GM03348 (cell line): Measurements from ENCODE around the gene GLIPR1L2.
"Not testable (repeated sequence)": the region's sequence is repeated elsewhere in the genome, so short reads cannot be mapped to it uniquely, and the experiment has no call there.

Source experiments
- DNase-seq: peaks from one replicate; pipeline ENCODE4 v3.0.0; 2012; ENCODE audit warnings: low spot score

The GLIPR1L2 gene

DNA sequence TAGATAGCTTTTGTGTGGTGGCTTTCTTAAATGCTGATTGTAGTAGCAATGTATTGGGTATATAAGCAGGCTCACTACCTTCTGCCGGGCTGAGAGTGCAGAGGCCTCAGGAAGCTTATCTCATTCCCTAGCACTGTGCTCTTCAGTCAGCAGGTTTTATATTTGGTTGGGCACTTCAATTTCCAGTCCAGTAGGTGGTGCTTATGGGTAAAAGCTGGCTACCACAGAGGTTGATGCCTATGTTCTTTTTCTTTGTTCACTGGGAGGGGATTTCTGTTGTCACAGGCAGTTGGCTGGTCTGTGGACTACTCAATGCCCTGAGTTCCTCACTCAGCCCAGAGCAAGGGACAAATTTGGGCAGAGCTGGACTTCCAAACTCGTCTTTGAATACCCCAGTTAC, 46.7 kb downstream of the GLIPR1L2 start:
- no peak for DNase-seq

DNA sequence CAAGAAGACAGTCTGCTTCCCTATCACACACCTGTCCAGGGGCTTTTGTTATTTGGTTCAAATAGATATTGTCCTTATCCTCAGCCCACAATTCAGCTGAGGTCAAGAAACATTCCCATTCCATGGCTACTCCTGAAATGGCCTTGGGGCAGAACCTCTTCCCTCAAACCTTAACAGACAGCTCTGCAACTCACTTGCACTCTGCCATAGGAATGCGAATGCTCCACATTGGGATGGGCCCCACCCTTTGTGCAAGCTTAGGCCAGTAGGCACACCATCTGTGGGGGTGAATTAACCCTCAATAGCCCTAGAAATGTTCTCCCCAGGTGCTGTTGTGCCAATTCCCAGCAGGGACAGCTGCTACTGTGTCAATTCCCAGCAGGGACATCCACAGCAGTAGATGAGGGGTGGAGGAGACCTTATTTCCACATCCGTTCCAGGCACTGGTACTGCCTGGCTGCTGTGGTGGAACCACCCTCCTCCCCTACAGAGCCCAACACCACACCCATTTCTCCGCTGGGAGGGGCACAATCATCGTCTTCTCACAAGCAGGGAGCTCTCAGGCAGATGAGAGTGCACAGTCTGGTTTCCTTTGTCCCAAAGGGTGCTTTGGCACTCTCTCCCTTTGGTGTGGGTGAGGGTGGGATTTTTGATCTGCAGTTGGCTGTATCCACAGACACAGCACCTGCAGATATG, 47.3 kb downstream of the GLIPR1L2 start:
- no peak for DNase-seq

DNA sequence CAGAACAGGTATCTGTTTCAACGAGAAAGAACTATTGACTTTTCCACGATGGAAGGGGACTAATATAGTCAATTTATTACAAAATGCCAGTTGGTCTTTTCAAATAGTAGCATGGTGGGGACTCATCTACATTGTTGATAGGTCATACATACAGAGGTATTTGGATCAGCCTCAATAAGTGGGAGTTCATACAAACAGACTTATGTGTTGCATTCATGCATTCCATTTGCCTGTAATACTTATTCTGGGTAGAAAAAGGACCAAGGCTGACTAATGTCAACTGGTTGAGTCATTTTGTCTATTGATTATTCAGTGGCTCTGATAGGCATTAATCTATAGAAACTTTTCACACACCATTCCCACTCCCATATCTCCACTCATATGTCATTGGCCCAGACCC, 48.2 kb downstream of the GLIPR1L2 start:
- peak; percentile 16 for DNase-seq

DNA sequence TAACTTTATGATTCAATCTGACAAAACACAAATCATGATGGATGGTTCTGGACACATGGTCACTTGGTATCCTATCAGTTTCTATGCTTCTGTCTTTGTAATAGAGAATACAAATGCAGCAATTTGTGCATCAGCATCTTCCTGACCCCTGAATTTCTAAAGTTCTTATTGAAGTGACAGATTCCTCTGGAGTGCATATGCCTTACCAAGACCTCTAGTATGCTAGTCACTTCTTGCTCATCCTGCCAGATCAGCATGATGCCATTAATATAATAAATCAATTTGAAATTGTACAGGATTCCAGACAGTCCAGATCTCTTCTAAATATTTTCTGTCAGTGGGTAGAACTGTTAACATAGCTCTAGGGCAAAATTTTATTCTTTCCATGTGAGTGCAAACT, 49.0 kb downstream of the GLIPR1L2 start:
- no peak for DNase-seq

DNA sequence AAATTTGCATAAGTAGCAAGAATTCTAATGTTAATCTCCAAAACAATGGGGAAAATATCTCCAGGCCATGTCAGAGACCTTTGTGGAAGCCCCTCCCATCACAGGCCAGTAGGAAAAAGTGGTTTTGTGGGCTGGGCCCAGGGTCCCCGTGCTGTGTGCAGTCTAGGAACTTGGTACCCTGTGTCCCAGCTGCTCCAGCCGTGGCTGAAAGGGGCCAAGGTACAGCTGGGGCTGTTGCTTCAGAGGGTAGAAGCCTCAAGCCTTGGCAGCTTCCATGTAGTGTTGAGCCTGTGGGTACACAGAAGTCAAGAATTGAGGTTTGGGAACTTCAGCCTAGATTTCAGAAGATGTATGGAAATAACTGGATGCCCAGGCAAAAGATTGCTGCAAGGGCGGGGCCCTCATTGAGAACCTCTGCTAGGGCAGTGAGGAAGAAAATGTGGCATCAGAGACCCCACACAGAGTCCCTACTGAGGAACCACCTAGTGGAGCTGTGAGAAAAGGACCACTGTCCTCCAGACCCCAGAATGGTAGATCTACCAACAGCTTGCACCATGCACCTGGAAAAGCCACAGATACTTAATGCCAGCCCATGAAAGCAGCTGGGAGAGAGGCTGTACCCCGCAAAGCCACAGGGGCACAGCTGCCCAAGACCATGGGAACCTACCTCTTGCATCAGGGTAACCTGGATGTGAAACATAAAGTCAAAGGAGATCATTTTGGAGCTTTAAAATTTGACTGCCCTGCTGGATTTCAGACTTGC, 51.0 kb downstream of the GLIPR1L2 start:
- DNase-seq: not testable (repeated sequence)

DNA sequence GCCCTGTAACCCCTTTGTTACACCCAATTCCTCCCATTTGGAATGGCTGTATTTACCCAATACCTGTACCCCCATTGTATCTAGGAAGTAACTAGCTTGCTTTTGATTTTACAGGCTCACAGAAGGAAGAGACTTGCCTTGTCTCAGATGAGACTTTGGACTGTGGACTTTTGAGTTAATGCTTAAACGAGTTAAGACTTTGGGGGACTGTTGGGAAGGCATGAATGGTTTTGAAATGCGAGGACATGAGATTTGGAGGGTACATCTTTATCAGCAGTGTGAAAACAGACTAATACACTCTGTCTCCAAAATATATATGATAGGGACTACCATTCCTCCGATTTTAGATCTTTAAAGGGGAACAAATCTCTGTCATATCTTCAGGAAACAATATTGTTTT, 51.6 kb downstream of the GLIPR1L2 start:
- not testable (repeated sequence) for DNase-seq

DNA sequence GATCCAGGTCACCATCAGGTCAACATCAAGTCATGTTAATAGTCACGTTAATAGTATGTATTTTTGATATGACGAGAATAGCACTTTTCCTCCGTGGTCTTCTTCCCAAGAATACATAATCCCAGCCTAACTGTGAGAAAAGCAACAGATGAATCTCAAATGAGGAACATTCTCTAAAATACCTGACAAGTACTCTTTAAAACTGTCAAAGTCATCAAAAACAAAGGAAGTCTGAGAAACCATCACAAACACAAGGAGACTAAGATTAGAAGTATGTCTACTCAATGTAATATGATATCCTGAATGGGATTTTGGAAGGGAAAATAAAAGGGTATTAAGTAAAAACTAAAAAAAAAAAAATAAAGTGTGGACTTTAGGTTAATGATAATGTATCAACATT, 52.8 kb downstream of the GLIPR1L2 start:
- no peak for DNase-seq

DNA sequence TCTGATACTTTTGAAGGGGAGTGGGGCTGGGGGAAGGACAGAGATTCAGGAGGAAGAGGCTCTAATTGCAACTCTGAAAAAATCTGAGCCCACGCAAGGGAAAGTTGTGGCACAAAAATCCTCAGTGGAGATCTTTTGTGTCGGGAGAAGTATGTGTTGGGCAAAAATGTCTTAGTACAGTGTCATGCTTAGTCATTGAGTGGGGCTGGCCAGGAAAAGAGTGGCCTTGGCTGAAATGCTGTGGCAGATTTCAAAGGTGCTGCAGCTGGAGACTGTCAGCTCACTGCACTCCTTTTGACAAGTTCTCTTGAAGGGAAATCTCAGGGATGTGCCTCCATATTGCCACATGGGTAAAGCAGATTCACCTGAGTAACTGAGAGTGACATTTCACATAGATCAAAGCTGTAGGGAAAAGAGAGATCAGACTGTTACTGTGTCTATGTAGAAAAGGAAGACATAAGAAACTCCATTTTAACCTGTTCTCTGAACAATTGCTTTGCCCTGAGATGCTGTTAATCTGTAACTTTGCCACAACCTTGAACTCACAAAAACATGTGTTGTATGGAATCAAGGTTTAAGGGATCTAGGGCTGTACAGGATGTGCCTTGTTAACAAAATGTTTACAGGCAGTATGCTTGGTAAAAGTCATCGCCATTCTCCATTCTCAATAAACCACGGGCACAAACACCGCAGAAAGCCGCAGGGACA, 53.7 kb downstream of the GLIPR1L2 start:
- peak; percentile 51 for DNase-seq

DNA sequence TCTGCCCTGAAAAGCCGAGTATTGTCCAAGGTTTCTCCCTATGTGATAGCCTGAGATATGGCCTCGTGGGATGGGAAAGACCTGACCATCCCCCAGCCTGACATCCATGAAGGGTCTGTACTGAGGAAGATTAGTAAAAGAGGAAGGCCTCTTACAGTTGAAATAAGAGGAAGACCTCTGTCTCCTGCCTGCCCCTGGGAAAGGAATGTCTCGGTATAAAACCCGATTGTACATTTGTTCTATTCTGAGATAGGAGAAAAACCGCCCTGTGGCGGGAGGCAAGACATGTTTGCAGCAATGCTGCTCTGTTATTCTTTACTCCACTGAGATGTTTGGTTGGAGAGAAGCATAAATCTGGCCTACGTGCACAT, 54.2 kb downstream of the GLIPR1L2 start:
- not testable (repeated sequence) for DNase-seq

DNA sequence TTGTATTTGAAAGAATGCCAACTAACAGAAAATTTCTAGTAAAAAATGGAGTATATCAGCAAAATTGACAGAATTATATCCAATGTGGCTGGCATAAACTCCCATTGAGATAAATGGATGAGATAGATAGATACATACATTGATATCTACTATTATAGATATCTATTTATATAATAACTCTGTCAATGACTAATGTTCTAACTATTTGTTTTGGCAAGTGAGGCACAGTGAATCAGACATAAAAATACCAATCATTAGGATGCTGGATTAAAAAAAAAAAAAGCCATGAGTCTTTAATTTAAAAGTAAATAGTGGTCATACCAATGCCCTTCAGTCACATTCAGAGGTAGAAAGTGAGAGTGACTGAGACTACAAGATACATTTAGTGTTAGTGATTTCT, 56.0 kb downstream of the GLIPR1L2 start:
- DNase-seq: peak; percentile 56

DNA sequence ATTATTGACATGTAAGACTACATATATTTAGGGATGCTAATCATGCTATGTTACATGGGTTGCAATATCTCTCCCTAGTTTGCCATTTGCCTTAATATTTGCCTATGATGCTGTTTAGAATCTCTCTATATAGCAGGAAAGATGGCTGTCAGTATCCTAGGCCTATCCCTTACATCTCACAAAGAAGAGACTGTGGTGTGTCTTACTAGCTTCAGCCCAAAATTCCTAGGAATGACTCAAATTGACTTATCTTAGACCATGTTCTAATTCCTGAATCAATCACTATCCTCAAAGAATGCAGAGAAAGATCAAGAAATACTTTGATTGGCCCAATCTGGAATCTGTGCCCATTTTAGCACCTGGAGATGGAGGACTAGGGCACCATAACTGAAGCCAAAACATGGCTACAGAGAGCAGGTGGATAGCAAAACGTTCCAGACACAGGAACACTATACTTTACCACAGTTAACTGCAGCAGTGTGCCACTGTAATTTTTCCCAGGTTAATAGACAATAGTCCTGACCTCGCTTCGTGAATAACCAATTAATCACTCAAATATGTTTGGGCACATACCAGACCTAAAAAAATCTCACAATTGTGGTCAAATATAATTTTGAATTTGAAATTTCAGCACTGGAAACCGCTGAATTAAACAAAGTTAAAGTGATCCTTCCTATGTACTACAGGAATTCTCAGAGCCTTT, 57.0 kb downstream of the GLIPR1L2 start:
- peak; percentile 15 for DNase-seq

DNA sequence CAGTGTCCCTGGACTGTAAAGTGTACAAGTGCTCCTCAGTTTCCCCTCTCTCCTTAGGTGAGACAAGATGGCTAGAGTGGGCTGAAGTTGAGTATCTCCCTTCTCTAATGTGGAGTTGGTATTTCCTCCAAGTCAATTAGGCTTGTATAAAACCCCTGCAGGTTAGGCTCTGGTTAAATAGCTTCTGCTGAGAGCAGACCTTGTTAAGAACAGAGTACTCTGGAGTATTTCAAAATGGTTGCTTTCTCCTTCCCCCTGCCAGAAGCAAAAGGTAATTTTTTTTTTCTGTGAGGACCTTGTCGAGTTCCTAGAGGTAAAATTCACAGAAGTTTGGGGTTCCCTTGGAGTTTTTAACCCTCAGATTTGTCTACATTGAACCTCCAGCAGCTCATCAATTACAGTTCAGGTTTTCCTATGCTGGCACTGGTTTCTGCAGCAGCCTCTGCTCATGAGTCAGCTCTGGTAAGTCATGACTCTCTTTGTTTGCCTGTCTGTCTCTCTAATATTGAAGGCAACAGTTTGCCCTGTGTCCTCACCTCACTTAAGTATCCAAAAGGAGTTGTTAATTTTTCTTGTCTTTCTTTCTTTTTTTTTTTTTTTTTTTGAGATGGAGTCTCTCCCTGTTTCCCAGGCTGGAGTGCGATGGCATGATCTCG, 61.9 kb downstream of the GLIPR1L2 start:
- peak; percentile 43 for DNase-seq

DNA sequence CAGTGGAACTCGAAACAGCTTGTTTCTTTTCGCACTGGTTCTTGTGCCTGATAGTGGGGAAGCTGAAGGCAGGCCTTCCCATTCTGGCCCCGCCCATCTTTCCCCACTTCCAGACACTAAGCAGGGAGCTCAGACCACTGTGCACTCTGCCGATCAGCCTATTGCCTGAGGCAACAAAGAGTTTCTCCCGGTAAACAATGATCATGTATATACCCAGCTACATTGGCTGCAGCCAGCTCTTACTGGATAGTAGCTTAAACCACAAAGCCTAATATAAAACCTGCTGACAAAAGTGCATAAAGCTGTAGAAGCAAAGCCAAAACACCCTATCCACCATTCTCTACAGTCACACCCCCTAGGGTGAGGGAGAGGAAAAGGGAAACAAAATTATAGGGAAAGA, 65.0 kb downstream of the GLIPR1L2 start:
- no peak for DNase-seq

DNA sequence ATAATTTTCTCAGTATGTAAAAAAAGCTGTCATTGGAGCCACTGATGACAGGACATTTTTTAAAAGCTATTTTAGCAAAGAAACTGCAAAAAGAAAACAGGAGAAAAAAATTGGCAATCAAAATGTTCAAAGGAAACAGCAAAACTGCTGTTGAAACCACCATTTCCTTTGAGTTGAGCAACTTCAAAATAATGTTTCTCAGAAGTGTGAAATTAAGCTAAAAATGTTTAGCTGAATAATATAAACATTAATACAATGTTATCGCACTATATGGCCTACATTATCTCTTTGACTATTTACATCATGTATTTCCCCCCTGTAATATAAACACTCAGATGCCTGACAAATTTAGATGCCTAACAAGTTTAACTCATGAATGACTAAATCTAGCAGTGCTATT, 66.3 kb downstream of the GLIPR1L2 start:
- DNase-seq: no peak

DNA sequence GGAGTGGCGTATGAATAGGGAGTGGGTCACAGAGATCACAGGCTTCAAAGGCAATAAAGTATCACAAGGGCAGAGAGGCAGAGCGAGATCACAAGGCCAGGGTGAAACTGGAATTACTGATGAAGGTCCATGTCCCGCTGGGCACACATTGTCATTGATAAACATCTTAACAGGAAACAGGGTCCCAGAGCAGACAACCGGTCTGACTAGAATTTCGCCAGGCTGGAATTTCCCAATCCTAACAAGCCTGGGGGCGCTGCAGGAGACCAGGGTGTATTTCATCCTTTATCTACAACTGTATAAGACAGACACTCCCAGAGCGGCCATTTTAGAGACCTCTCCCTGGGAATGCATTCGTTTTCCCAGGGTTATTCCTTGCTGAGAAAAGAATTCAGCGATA, 67.0 kb downstream of the GLIPR1L2 start:
- not testable (repeated sequence) for DNase-seq

DNA sequence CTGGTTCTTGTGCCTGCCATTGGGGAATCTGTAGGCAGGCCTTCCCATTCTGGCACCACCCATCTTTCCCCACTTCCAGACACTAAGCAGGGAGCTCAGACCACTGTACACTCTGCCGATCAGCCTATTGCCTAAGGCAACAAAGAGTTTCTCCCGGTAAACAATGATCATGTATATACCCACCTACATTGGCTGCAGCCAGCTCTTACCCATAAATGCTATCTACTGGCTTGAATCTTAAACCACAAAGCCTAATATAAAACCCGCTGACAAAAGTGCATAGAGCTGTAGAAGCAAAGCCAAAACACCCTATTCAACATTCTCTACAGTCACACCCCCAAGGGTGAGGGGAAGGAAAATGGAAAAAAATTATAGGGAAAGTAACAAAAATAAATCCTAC, 68.9 kb downstream of the GLIPR1L2 start:
- DNase-seq: no peak

DNA sequence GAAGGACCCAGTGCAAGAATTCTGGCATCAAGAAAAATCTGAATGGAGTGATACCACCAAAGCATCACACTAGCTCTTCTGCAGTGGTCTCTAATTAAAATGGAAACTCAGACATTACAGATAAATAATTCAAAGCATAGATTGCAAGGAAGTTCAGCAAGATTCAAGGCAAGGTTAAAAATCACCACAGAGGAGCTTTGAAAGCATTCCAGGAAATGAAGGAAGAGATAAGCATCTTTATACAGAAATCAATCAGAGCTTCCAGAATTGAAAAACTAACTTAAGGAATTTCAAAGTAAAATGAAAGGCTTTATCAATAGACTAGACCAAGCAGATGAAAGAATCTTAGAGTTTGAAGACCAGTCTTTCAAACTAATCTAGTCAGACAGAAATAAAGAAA, 69.3 kb downstream of the GLIPR1L2 start:
- DNase-seq: no peak

DNA sequence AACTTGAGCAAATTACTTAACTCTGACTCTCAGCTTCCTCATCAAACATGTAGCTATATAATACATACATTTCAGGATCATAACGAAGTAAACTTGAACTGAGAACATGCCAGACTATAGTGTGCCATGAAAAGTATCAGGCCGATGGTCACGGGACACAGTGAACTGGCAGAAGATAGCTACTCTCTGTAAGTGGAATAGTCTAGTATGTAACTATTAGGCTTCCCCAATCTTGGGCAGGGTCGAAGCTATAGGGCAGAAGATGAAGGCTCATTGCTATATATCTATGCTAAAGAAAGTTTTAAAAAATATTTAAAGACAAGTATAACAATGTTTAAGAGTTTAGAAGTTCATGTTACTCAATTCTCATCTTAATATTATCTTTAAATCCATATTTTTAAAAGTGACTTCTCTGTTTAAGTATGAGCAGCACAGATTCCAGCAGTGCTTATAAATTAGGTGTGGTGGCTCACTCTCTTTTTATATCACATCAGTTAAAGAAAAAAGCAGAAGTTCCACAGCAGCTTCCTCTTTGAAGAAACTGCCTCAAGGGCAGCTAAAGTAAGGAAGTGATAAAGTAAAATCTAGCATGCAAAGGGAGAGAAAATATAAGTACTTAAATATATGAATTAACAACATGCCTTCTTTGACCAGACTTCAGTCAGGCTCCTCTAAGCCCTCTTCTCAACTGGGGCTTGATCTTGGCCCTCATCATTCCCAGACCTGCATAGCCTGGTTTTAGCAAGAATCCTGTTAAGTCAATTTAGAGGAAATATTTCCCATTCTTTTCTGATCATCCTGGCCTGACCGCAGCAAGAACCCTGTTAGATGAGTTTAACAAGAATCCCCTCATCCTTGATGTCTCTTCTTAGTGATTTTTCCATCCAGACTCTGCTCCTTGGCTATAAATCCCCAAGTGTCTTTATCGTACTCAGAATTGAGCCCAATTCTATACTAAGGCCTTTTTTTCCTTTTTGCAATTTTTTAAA, 81.3 kb downstream of the GLIPR1L2 start:
- DNase-seq: no peak

DNA sequence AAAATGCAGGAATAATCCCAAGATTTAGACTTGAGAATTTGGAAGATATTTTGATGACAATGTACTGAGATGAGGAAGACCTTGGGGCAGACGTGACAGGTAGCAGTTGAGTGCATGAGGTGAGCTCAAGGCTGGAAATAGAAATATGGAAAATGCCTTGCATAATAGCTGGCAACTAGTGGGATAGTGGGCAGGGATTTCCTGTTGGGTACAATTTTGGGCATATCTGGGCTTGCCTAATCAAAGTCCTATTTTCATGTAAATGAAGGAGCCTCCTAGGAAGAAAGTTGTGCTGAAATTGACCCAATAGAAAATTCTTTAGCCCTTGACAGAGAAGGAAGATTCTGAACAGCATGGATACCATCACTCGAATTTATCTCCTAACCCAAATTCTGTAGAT, 83.2 kb downstream of the GLIPR1L2 start:
- no peak for DNase-seq

DNA sequence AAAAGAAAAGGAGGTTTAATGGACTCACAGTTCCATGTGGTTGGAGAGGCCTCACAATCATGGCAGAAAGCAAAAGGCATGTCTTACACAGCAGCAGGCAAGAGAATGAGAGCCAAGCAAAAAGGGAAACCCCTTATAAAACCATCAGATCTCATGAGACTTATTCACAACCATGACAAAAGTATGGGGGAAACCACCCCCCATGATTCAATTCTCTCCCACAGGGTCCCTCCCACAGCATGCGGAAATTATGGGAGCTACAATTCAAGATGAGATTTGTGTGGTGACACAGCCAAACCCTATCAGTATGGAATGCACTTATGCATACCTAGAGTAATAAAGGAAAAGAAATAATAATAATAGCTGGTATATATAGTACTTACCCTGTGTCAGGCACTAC, 85.2 kb downstream of the GLIPR1L2 start:
- no peak for DNase-seq

DNA sequence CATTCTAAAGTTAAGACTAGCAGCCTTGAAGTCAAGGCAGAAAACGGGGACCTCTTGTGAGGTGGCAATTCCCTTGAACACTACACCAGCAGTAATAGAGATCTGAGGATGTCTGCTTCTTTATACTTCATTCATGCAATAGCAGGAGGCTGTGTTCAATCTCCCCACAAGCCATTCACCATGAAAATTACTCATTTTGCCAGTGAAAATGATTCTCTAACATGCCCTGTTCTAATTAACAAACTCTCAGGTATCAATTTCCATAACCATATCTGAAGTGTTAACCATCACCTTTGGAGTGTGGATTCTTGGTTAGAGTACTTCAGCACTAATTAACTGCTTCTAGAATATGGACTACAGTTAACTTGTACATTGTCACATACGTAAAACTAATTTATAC, 86.2 kb downstream of the GLIPR1L2 start:
- DNase-seq: no peak
